B cell (primary cell): ENCODE measurements around the gene TCEANC.

Experiments used
- EZH2 ChIP-seq: IDR thresholded peaks from 2 replicates; pipeline ENCODE4 v1.6.1; 2012; ENCODE audit warnings: borderline replicate concordance, low read depth, mild to moderate bottlenecking, moderate library complexity, low read length; ENCODE audit not compliant: insufficient read depth, poor library complexity, severe bottlenecking
- TF ChIP-seq, protein P1 (sequence below): fragments of 200-600 bp; IDR thresholded peaks from one replicate; pipeline ENCODE4 v1.8.0; 2022; ENCODE audit warnings: antibody characterized with exemption, mild to moderate bottlenecking

DNA sequence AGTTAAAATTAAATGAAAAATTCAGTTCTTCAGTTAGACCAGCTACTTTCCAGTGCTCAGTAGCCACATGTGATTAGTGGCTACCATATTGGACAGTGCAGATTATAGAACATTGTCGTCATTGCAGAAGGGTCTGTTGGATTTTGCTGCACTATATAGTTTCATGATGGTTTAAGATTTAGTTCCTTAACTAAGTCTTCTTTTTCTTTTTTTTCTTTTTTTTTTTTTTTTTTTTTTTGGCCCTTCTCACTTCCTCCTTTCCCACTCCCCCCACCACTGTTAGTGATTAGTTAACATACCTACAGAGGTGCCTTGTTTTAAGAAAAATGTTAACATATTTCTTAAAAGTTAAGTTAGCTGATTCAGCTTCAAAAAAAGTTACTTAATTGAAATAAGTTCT, 45.0 kb downstream of the TCEANC start:
- TF ChIP-seq EZH2, result no peak
- TF ChIP-seq, protein P1, sequence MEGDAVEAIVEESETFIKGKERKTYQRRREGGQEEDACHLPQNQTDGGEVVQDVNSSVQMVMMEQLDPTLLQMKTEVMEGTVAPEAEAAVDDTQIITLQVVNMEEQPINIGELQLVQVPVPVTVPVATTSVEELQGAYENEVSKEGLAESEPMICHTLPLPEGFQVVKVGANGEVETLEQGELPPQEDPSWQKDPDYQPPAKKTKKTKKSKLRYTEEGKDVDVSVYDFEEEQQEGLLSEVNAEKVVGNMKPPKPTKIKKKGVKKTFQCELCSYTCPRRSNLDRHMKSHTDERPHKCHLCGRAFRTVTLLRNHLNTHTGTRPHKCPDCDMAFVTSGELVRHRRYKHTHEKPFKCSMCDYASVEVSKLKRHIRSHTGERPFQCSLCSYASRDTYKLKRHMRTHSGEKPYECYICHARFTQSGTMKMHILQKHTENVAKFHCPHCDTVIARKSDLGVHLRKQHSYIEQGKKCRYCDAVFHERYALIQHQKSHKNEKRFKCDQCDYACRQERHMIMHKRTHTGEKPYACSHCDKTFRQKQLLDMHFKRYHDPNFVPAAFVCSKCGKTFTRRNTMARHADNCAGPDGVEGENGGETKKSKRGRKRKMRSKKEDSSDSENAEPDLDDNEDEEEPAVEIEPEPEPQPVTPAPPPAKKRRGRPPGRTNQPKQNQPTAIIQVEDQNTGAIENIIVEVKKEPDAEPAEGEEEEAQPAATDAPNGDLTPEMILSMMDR, result no peak
